GM18502 (cell line): ENCODE results near the gene SLIT3.

Experiments used
- ATAC-seq: cut with Tn5 transposase; IDR thresholded peaks from one replicate; pipeline ENCODE4 v1.9.1; 2021; ENCODE audit warnings: mild to moderate bottlenecking; ENCODE audit not compliant: unreplicated experiment, poor library complexity

The SLIT3 gene

DNA sequence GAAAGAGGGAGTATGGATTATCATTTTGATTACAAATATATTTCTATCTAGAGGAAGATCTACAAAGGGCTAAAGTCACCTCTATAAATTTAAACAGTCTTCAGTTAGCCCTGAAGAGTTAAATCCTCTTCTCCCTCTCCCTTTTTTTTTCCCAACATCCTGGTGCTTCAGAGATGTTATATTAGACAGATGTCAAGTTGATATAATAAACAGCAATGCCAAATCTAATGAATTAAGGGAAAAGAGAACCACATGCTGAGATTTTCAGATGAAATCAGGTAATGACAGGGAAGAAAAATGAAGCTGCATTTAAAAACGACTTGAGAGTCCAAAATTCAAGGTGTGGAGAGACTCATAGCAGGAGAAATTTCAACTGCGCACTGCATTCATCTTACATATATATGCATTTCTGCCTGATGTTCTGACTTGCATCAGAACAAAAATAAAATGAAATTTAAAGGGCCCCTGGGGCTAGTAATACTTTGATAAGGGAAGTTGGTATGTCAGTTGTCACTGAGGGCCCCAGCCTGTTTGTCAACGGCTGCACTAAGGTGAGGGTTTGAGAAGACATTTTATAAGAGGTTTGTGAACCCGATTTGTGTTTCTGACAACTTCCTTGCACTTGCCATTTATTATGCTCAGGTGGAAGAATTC is 382.9 kb downstream of the SLIT3 start:
- no peak for ATAC-seq

DNA sequence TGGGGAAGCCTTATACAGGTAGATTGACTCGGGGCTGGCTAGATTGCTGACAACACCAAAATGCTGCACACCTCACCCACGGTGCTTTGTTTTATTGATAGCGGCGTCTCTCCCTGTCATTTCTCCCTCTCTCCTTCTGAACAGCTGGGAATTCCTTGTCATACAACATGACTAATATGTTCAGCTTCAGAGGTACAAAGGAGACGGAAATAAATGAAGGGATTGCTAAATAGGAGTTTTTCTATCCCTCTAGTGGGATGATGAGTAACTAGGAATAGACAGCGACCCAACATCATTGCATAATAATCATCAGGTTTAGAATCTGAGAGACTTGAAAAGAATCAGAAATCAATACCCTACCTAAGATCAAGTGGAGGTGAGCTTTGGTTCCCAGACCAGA is 384.1 kb downstream of the SLIT3 start:
- ATAC-seq: no peak

DNA sequence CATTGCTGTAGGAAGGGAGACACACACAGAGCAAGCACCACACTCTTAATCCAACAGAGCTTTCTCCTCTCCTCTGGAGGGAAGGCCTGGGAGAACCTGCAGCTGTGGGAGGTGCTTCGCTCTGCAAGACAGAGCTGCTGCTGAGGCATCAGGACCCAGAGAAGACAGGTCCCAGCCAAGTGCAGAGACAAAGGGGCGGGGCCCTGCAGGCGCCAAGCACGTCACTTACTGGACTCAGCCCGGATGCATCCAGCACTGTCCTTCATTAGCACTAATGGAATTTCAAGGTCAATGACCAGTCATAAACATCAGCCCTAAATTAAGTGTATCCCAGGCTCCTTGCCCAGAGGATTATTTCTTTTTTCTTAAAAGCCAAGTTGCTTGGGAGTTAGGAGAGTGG is 384.7 kb downstream of the SLIT3 start:
- ATAC-seq: no peak

DNA sequence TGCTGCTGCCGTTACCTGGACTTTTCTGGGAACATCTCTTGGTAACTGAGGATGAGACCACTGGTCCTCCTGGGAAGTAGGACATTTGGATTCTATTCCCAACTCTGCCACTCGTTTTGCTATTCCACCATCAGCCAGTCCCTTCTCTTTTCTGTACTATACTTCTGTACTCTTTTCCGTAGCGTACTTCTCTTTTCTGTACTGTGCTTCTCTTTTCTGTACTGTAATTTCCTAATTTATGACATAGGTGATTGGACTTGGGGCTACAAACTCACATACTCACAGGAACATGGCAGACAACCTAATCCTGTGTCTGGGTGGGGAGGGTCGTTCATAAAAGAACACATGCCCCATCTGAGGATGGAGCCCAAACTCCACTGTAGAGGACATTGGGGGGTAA is 386.4 kb downstream of the SLIT3 start:
- ATAC-seq: no peak

DNA sequence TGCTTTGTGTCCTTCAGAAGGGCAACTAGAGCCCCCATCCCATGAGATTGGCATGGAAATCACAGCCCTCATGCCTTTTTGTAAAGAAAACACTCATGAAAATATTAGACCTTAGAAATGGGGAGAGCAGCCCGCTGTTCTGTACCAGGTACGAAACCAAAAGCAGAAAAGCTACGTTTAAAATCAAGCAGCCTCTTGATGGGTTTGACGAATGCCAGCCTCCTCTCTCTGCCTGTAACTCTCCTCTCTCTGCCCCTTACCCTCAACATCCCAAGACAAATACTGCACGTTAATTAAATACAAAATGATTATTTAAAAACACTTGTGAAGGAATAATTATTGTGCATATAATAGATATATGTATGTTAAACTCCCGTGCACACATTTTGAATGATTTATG is 390.1 kb downstream of the SLIT3 start:
- ATAC-seq: no peak

DNA sequence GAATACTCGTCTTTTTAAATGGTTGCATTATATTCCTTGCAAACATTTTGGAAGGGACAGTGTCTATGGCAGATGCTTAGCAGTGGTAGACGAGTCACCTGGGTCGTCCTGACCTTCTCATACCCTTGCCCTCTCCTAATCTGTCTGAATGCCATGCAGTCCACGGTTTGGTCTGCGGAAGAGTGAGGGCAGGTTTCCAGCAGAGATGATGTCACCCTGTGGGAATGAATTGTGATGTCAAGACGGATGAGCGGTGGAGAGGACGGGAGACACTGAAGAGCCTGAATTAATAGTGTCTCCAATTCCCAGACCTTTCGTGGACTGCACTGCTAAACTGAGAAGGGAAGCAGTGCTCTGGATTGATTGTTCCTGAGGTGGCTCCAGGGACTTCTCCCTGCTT is 392.7 kb downstream of the SLIT3 start:
- no peak for ATAC-seq

DNA sequence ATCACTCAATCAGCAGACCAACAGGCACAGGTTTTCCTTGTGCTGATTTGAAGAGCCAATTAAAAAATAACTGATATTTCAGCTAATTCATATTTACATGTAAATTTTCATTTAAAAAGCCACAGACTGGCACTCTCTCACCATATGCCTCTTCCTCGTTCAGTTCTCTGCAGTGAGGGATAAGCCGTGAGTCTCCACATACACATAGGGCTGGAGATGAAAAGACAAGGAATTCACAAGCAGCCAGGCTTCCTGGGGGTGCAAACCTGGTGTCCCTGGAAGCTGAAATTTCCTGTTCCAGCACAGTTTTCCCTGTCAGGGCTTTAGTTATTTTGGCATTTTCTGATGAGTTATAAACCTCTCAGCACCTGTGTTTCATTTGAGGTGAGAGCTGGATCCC is 397.9 kb downstream of the SLIT3 start:
- ATAC-seq: no peak

DNA sequence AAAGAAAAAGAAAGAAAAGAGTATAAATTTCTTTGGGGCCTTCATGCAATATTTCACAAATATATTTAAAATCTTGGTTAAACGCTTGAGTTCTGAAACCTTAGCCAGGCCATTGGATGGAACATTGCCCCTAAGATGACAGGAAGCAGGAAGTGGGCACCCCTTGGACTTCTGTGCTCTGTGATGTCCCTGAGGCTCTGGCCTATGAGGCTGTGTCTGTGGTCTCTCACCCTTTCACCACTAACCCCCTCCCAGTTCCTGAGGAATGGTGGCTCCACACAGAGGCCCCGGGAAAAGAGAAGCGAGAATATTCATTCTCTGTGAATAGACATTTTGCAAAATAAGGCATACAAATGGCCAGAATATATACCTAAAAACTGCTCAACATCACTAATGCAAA is 401.3 kb downstream of the SLIT3 start:
- ATAC-seq: no peak

DNA sequence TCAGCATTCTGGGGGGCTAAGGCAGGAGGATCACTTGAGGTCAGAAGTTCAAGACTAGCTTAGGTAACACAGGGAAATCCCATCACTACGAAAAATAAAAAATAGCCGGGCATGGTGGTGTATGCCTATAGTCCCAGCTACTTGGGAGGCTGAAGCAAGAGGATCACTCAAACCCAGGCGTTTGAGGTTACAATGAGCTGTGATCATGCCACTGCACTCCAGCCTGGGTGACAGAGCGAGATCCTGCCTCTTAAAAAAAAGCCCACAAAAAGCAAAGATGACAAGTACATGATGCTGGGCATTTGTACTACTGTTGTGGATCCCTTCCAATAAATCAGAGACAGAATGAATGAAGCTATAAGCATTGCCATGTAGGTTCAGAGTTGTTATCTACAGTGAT is 401.7 kb downstream of the SLIT3 start:
- ATAC-seq: no peak

DNA sequence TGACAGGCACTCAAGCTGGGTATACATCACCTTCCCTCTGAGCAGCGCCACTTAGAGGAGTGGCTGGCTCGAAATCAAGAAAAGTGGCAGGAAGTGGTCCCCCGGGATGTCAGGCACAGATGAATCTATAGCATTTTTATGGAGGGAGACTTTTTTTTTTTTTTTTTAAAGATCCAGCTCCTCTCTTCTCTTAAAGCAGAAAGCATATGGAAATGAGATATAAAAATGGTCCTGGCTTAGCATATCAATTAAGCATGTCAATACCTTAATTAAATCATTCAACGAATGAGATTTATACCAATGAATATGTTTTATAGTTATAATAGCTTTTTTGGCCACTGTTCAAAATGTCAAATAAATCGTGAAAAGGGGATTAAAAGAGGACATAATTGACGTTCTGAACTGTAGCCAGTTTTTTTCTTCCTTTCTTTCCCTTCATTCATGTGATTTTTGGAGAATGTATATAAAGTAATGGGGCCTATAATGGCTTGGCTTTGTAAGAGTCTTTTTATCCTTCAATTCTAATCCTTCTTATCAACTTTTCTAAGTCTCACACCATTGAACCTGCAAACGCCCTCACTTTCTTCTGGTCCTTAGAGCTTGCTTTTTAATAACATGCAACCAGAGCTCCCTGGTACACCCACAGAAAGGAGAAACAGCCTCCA is 402.6 kb downstream of the SLIT3 start:
- no peak for ATAC-seq

DNA sequence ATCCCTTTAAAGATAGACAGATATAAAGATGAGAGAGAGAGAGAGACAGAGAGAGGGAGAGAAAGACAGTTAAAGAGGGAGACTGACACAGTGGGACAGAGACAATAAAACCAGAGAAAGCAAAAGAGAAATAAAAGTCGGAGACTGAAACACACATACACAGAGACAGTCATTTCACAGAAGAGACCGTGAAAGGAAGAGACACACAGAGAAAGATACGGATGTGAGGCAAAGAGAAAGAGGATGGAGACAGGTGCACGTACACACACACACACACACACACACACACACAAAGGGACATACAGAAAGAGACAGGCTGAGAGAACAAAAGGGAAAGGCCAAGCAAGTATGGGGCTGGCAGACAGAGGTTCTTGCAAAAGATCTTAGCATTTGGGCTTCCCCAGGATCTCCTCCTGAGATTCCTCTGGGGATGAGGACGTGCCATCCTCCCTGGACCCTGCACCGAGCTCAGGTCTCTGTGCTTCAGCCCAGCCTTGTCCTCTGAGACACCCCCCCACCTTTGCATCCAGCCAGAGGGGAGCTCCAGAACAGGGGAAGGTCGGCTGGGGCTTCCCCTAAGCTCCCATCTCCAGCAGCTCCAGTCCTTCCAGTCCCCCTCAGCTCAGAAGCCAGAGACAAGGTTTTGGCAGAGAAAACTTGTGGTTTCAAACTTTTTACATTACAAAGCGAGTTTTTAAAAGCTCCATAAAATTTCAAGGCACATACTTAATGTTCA is 403.4 kb downstream of the SLIT3 start:
- ATAC-seq: no peak

DNA sequence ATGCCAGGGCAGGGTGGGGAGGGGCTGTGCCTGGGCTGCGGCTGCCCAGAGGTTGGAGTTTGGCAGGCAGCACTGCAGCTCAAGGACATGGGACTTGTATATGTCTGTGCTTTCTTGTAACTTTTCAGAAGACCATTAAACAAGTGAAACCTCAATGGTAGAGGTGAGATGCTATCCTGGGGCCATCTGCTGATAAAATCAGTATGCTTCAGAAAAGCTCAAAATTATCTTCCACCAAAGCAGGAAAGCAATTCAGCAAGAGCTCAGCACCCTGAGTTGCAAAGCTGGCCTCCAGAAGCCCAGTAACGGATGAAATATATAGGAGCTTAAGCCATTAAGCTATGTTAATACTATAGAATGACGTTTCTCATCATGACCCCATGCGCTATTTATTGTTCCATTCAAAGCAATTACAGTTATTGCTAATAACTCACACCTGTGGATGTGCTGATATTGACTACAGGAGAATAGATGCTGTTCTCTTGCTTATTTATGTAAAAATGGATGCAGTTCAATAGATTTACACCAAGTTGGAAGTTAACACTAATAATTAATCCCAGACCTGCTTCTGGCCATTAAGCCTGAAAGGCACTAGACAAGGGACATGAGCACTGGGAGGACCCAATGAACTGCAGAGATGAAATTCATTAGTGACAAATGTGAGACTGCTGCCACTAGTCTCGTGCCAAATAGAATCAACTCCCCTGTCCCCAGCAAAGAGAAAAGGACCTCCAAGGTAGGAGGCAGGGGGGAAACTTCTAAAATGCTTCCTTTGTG is 405.5 kb downstream of the SLIT3 start:
- ATAC-seq: no peak

DNA sequence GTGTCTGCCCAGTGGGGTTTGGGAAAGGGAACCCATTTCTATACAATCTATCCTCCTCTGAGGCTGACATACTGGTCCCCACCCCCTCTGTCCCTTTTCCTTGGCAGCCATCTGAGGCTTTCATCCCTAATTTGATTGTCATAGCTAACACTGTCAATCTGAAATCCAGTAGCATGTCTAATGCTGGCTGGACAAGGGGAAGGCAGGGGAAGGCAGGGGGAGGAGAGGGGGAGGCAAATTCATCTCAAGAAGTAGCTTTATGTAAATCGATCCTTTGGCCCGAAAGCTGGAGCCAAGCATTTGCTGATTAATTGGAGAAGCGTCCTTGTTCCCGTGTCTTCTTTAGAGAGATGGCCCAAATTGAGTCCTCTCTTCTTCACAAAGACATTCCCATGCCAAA is 407.7 kb downstream of the SLIT3 start:
- no peak for ATAC-seq

DNA sequence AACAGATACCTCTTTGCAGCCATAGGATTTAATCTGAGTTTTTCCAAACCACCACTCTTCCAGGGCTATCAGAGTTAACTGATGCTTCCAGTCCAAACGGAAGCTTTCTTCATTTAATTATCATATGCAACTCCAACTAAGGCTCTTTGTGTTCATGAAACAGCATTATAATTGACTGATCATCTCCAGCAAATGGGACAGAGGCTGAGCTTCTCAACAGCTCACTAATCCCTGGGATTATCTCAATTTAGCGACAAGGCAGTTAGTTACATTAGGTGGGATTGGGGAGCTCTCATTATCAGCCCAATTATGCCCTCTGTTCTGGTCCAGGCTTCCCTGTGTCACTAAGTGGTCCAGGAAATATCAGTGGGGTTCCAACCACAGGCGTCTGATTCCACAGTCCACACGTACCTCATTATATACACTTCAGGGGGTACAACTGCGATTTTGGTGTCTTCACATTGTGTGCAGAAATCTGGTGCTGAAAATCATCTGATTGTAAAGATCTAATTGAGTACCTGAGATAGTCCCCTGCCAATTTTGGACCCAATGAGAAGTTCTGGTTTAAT is 408.2 kb downstream of the SLIT3 start:
- ATAC-seq: no peak

DNA sequence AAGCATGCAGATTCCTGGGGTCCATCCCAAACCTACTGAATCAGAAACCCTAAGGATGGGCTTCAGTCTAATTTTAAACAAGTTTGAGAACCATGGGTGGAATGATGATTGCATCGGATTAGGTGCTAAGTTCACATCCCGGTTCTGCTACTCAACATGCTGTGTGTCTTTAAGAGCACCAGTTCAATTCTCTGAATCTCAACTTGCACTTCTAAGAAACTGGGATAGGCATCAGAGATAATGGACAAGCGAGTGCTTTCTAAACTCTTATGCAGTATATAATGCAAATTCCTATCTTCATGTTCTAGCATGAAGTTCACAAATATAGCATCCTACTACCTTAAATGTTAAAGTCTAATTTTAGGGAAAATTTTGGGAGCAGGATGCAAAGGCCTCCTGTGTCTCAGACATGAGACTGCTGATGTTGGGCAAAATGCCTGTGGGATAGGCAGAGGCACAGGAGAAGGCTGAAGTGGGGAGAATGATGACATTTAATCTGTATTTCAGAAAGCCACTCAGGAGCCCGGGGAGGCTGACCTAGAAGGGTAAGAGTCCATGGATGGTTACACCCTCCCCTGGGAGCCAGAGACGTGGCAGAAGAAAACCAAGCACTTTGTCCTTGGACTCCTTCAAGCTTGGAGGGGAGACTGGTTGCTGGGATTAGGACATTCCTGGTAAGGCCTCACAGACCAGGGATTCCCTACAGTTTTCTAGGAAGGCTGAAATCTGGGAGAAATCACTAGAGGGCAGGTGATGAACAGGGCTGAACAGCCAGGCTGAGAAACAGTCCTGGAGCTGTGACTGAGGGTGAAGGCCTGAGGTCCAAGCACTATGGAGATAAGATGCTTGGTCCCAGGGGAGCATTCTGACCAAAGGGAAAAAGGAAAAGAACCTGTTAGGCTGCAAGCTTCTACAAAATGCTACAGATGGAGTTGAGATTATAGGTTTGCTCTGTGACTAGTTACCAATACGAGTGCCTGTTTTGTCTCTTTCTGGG is 409.8 kb downstream of the SLIT3 start:
- ATAC-seq: no peak

DNA sequence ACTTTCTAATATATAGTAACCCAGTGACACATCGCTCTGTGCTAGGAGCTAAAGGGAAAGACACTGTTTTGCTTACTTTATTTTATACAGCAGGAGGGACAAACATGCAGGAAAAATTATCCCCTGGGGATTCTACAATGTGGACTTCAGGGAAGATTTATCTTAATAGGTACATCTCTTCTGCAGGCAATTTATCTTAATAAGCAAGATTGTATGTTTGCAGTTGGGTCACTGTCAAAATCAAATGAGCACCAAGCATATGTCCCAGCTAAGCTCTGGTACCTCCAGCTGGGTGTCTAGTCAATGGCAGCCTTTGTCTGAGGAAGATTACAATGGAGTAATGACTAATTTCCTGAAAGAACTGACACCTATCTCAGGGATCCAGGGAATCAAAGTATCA is 411.9 kb downstream of the SLIT3 start:
- ATAC-seq: no peak

DNA sequence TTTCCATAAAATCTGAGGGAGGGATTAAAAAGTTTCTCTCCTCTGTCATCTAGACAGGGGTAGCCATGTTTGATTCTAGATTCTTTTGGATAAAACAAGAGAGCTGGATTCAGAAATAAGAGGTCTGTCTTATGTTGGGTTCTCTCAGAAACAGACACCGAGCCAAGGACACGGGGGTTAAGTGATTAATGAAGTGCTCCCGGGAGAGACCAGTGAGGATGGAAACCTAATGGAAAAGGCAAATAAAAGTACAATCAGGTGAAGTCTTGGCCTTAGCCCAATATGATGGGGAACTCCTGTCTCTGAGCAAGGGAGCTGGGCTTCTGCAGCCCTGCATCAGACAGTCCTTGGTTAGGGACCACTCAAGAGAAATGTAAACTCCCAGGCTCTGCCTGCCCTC is 413.0 kb downstream of the SLIT3 start:
- no peak for ATAC-seq

DNA sequence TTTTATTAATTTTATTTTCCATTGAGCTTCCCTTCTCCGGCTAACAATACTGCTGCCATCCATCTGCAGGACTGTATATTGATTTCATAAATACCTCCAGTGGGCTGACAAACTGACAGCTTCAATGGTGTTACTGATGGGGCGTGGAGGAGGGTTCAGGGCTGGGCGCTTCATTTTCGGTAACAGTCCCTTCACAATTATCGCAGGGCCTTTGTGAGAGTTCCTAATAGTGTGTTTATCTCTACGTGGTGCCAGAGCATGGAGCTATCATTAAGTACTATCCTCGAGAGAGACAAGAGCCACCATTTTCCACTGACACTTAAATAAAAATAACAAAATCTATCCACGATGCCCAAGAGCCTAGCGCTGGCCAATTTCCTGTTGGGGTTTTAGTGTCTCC is 414.8 kb downstream of the SLIT3 start:
- no peak for ATAC-seq

DNA sequence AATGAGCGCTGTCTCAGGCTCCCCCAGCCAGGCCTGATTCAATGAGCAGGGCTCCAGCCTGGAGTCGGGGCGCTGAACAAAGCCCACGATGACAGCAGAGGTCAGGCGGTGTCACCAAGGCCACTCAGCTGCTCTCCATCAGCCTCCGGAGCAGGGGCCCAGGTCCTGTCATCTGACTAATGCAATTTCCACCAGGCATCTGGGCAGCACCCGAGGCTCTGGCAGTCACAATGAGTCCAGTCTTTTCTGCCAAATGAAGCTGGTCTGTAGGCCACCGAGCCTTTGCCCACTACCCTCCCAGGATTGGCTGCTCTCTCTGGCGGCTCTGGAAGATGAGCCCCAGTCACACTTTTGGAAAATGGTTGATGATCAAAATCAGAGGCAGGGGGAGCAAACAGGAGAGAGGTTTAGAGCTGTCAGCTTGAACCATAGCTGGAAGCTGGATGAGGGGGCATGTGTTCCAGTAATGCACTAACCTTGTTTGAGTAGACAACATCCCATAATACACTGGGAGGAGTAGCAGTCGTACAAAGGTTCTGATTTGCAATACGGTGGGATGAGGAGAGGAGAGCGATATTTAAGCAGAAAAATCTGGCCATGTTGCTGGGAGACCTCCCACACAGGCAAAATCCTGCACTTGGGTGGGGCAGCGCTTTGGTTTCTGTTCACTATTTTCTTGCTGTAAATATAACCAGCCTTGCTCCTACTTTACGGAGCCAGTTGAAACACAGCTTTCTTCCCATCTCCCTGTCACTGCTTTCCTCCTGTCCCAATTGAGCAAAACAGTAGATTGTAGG is 415.4 kb downstream of the SLIT3 start:
- no peak for ATAC-seq
